ENCODE measurements around the gene RGS12.

RGS12 gene

GRCh38 chr4:3268395-3269104, 24.3 kb upstream of the RGS12 start:
- peaks cover 4% of the 10 kb centered on the region; the same call in 1 of the 2 replicates for H3K4me1 ChIP-seq (ENCODE audit: low read length)
- no peaks in the 10 kb centered on the region for H3K27me3 ChIP-seq (ENCODE audit: low read depth, low read length)
- no peak overlapping the region for H3K4me2 ChIP-seq (ENCODE audit: low read length)
- no peak overlapping the region for H3K9ac ChIP-seq (ENCODE audit: low read length)
- H3K79me2 ChIP-seq (ENCODE audit: low read length) = no peaks in the 10 kb centered on the region
- no peak overlapping the region for H3K27ac ChIP-seq (ENCODE audit: low read length)
- TF ChIP-seq CTCF (IDR thresholded peaks at IDR 0.05; ENCODE audit: low read depth, low read length) = no peak
- no peak for TF ChIP-seq EZH2phosphoT487 (IDR thresholded peaks at IDR 0.05; ENCODE audit: low read depth)
- no peaks in the 10 kb centered on the region for H3K36me3 ChIP-seq (replicated peaks; ENCODE audit: low read depth, low read length)
- no peaks in the 10 kb centered on the region for H4K20me1 ChIP-seq (ENCODE audit: insufficient read depth, low read length)
- no peak overlapping the region for H3K4me3 ChIP-seq (ENCODE audit: low read length)
- no peaks in the 10 kb centered on the region for H3K9me3 ChIP-seq (ENCODE audit: insufficient read depth, low read length)
- H2AFZ ChIP-seq (ENCODE audit: low read depth, low read length) = no peak overlapping the region

GRCh38 chr4:3269105-3269927, 23.5 kb upstream of the RGS12 start:
- Histone ChIP-seq H2AFZ (ENCODE audit: low read depth, low read length) (no peak overlapping the region), H3K27ac (ENCODE audit: low read length) (no peak overlapping the region), H3K27me3 (ENCODE audit: low read depth, low read length) (no peaks in the 10 kb centered on the region), H3K36me3 (replicated peaks; ENCODE audit: low read depth, low read length) (no peaks in the 10 kb centered on the region), H3K9ac (ENCODE audit: low read length) (no peak overlapping the region), H3K4me2 (ENCODE audit: low read length) (no peak overlapping the region), H3K79me2 (ENCODE audit: low read length) (no peaks in the 10 kb centered on the region), H3K4me3 (ENCODE audit: low read length) (no peak overlapping the region), H3K4me1 (ENCODE audit: low read length) (peaks cover 4% of the 10 kb centered on the region; the same call in 1 of the 2 replicates), H3K9me3 (ENCODE audit: insufficient read depth, low read length) (no peaks in the 10 kb centered on the region), H4K20me1 (ENCODE audit: insufficient read depth, low read length) (no peaks in the 10 kb centered on the region)
- TF ChIP-seq EZH2phosphoT487 (IDR thresholded peaks at IDR 0.05; ENCODE audit: low read depth) (no peak), CTCF (IDR thresholded peaks at IDR 0.05; ENCODE audit: low read depth, low read length) (no peak)

- H3K9me3 ChIP-seq (ENCODE audit: insufficient read depth, low read length) = no peaks in the 10 kb centered on the region
- no peak overlapping the region for H2AFZ ChIP-seq (ENCODE audit: low read depth, low read length)
- H3K9ac ChIP-seq (ENCODE audit: low read length) = no peak overlapping the region
- no peaks in the 10 kb centered on the region for H3K27me3 ChIP-seq (ENCODE audit: low read depth, low read length)
- peaks cover 4% of the 10 kb centered on the region; the same call in 1 of the 2 replicates for H3K4me1 ChIP-seq (ENCODE audit: low read length)
- H3K4me2 ChIP-seq (ENCODE audit: low read length) = no peak overlapping the region
- no peaks in the 10 kb centered on the region for H3K79me2 ChIP-seq (ENCODE audit: low read length)
- TF ChIP-seq CTCF (IDR thresholded peaks at IDR 0.05; ENCODE audit: low read depth, low read length) (no peak), EZH2phosphoT487 (IDR thresholded peaks at IDR 0.05; ENCODE audit: low read depth) (no peak)
- no peak overlapping the region for H3K4me3 ChIP-seq (ENCODE audit: low read length)
- H3K36me3 ChIP-seq (replicated peaks; ENCODE audit: low read depth, low read length) = no peaks in the 10 kb centered on the region
- H3K27ac ChIP-seq (ENCODE audit: low read length) = no peak overlapping the region
- H4K20me1 ChIP-seq (ENCODE audit: insufficient read depth, low read length) = no peaks in the 10 kb centered on the region
Measured at GRCh38 chr4:3269991-3270611, 22.7 kb upstream of the RGS12 start.

- no peak for TF ChIP-seq EZH2phosphoT487 (IDR thresholded peaks at IDR 0.05; ENCODE audit: low read depth)
- TF ChIP-seq CTCF (IDR thresholded peaks at IDR 0.05; ENCODE audit: low read depth, low read length) = no peak
- Histone ChIP-seq H2AFZ (ENCODE audit: low read depth, low read length) (no peak overlapping the region), H3K9ac (ENCODE audit: low read length) (no peak overlapping the region), H3K9me3 (ENCODE audit: insufficient read depth, low read length) (no peaks in the 10 kb centered on the region), H3K79me2 (ENCODE audit: low read length) (no peaks in the 10 kb centered on the region), H3K36me3 (replicated peaks; ENCODE audit: low read depth, low read length) (no peaks in the 10 kb centered on the region), H3K4me1 (ENCODE audit: low read length) (peaks cover 4% of the 10 kb centered on the region; the same call in 1 of the 2 replicates), H4K20me1 (ENCODE audit: insufficient read depth, low read length) (no peaks in the 10 kb centered on the region), H3K27ac (ENCODE audit: low read length) (no peak overlapping the region), H3K27me3 (ENCODE audit: low read depth, low read length) (no peaks in the 10 kb centered on the region), H3K4me3 (ENCODE audit: low read length) (no peak overlapping the region), H3K4me2 (ENCODE audit: low read length) (no peak overlapping the region)
Measured at GRCh38 chr4:3271131-3271530, 21.7 kb upstream of the RGS12 start.
